Measurements from ENCODE around the gene RAPGEF2. TPM values are rescaled to one million over a fixed set of nuclear protein-coding genes. Genes with fewer than 3 reads are reported as not detected.
A peak's percentile ranks its signal among the peaks of the same experiment; 100 is the strongest.
"Not testable (repeated sequence)": the region's sequence is repeated elsewhere in the genome, so short reads cannot be mapped to it uniquely, and the experiment has no call there.

RAPGEF2 gene
- total RNA-seq, 1 donor from 2014 or later: 40.6 TPM

GRCh38 chr4:159107203-159107925 is 4.5 kb downstream of the RAPGEF2 start:
- Mint-ChIP-seq H3K36me3 (peaks cover 8% of the 10 kb centered on the region), H3K9me3 (no peaks in the 10 kb centered on the region), H3K4me3 (peak overlapping the region; percentile 62), H3K27ac (no peak overlapping the region), H3K4me1 (ENCODE audit: unreplicated experiment) (peaks cover 33% of the 10 kb centered on the region), H3K27me3 (peaks cover under 1% of the 10 kb centered on the region)
- DNase-seq (ENCODE audit: extremely low spot score, unreplicated experiment): no peak
- TF ChIP-seq, protein P1, sequence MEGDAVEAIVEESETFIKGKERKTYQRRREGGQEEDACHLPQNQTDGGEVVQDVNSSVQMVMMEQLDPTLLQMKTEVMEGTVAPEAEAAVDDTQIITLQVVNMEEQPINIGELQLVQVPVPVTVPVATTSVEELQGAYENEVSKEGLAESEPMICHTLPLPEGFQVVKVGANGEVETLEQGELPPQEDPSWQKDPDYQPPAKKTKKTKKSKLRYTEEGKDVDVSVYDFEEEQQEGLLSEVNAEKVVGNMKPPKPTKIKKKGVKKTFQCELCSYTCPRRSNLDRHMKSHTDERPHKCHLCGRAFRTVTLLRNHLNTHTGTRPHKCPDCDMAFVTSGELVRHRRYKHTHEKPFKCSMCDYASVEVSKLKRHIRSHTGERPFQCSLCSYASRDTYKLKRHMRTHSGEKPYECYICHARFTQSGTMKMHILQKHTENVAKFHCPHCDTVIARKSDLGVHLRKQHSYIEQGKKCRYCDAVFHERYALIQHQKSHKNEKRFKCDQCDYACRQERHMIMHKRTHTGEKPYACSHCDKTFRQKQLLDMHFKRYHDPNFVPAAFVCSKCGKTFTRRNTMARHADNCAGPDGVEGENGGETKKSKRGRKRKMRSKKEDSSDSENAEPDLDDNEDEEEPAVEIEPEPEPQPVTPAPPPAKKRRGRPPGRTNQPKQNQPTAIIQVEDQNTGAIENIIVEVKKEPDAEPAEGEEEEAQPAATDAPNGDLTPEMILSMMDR (conservative IDR thresholded peaks at IDR 0.05): no peak

DNA sequence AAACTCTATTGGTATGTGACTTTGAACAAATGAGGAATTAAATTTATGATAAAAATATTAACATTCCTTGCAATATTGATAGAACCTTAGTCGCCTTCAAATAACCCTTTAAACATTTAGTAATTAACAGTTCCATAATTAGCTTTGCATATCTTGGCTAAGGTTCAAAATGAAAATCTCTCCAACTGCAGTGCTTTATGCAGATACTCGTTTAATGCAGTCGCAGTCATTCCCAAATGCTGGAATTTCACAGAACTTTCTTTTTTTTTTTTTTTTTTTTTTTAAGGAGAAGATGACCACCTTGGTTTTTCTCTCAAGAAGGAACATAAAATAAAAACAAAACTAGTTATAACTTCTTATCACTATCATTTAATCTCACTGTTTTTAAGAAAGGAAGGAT is 5.2 kb downstream of the RAPGEF2 start:
- peaks cover 11% of the 10 kb centered on the region for H3K36me3 Mint-ChIP-seq
- TF ChIP-seq, protein P1 (conservative IDR thresholded peaks at IDR 0.05): no peak
- no peak overlapping the region for H3K27ac Mint-ChIP-seq
- H3K4me3 Mint-ChIP-seq: no peak overlapping the region
- peaks cover 32% of the 10 kb centered on the region for H3K4me1 Mint-ChIP-seq (ENCODE audit: unreplicated experiment)
- H3K9me3 Mint-ChIP-seq: no peaks in the 10 kb centered on the region
- H3K27me3 Mint-ChIP-seq: no peaks in the 10 kb centered on the region
- no peak for DNase-seq (ENCODE audit: extremely low spot score, unreplicated experiment)

DNA sequence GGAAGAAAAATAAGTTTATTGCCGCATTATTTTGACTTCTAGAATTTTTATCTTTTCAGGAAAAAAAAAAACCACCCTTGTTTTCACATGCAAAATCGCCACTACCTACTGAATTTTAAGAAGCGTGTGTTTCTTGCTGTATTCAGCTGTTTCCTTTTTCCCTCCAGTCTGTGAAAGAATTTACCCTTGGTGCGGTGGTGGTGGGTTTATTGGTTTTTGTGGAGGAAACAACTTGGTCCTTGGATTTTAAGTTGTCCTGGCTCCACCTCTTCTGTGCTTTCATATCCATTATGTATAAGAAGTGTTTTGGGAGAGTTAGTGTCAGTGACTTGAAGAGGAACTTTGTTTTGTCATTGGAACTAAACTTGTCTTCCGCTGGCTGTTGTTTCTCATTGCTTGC is 8.1 kb downstream of the RAPGEF2 start:
- DNase-seq (ENCODE audit: extremely low spot score, unreplicated experiment): no peak
- no peaks in the 10 kb centered on the region for H3K27me3 Mint-ChIP-seq
- H3K27ac Mint-ChIP-seq: no peak overlapping the region
- TF ChIP-seq, protein P1 (conservative IDR thresholded peaks at IDR 0.05): no peak
- H3K4me3 Mint-ChIP-seq: no peak overlapping the region
- H3K9me3 Mint-ChIP-seq: no peaks in the 10 kb centered on the region
- H3K36me3 Mint-ChIP-seq: peaks cover 17% of the 10 kb centered on the region
- peaks cover 19% of the 10 kb centered on the region for H3K4me1 Mint-ChIP-seq (ENCODE audit: unreplicated experiment)

DNA sequence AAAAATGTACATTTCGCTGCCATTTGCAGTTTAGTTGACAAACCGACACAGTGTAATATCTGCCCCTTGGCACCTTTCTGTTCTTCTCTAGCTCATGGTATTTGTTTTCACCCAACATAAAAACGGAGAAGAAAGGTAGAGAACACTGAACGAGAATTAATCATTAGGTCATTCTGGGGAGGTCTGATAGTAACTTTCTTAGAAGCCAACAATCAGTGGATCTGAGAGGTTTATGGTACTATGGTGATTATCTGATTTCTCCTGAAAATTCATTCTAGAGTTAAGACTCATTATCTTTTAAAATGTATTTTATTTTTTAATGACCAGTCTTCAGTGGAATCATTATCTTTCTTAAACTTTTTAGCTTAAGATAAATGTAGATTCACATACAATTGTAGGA is 8.5 kb downstream of the RAPGEF2 start:
- H3K36me3 Mint-ChIP-seq: peaks cover 21% of the 10 kb centered on the region
- no peak overlapping the region for H3K27ac Mint-ChIP-seq
- H3K4me1 Mint-ChIP-seq (ENCODE audit: unreplicated experiment): peaks cover 18% of the 10 kb centered on the region
- no peaks in the 10 kb centered on the region for H3K27me3 Mint-ChIP-seq
- no peak overlapping the region for H3K4me3 Mint-ChIP-seq
- no peak for DNase-seq (ENCODE audit: extremely low spot score, unreplicated experiment)
- TF ChIP-seq, protein P1 (conservative IDR thresholded peaks at IDR 0.05): no peak
- no peaks in the 10 kb centered on the region for H3K9me3 Mint-ChIP-seq

GRCh38 chr4:159113366-159113765 is 10.5 kb downstream of the RAPGEF2 start:
- not testable (repeated sequence) for H3K9me3 Mint-ChIP-seq; DNase-seq (ENCODE audit: extremely low spot score, unreplicated experiment); H3K4me3 Mint-ChIP-seq; H3K27ac Mint-ChIP-seq; H3K27me3 Mint-ChIP-seq
- Mint-ChIP-seq H3K4me1 (ENCODE audit: unreplicated experiment) (peaks cover 15% of the 10 kb centered on the region), H3K36me3 (peaks cover 21% of the 10 kb centered on the region)

- not testable (repeated sequence) for H3K27me3 Mint-ChIP-seq; H3K9me3 Mint-ChIP-seq; H3K4me1 Mint-ChIP-seq (ENCODE audit: unreplicated experiment); H3K4me3 Mint-ChIP-seq; DNase-seq (ENCODE audit: extremely low spot score, unreplicated experiment)
- Mint-ChIP-seq H3K36me3 (peaks cover 21% of the 10 kb centered on the region), H3K27ac (peak overlapping the region; percentile 17)
Observed at GRCh38 chr4:159116098-159116497, 13.2 kb downstream of the RAPGEF2 start.

DNA sequence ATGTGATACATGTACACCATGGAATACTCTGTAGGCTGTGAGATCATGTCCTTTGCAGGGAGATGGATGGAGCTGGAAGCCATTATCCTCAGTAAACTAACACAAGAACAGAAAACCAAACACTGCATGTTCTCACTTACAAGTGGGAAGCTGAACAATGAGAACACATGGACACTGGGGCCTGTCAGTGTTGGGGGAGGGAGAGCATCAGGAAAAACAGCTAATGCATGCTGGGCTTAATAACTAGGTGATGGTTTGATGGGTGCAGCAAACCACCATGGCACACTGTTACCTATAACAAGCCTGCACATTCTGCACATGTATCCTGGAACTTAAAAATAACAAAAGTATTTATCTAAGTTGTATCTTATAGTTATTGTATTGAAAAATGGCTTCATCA is 13.8 kb downstream of the RAPGEF2 start:
- H3K27ac Mint-ChIP-seq: peak overlapping the region; percentile 24
- DNase-seq (ENCODE audit: extremely low spot score, unreplicated experiment): not testable (repeated sequence)

More for the DNA sequence above, 13.8 kb downstream of the RAPGEF2 start:
- peaks cover 21% of the 10 kb centered on the region for H3K36me3 Mint-ChIP-seq
- not testable (repeated sequence) for H3K4me1 Mint-ChIP-seq (ENCODE audit: unreplicated experiment); H3K4me3 Mint-ChIP-seq; H3K9me3 Mint-ChIP-seq; H3K27me3 Mint-ChIP-seq

Measured in type B pancreatic cell (in vitro differentiated cells).